ENCODE data around the gene ERG.

ERG gene

GRCh38 chr21:38330666-38331065 lies 167.6 kb downstream of the ERG start:
- DNase-seq (ENCODE audit: low read depth in 3 of 3): no peak
